ENCODE data around the gene PDAP1.

GRCh38 chr7:99373091-99374066 is 35.0 kb downstream of the PDAP1 start:
- TF ChIP-seq CTCF (IDR thresholded peaks at IDR 0.05; ENCODE audit: low read depth, low read length, poor library complexity, severe bottlenecking), result no peak
- no peak for TF ChIP-seq EZH2phosphoT487 (IDR thresholded peaks at IDR 0.05; ENCODE audit: borderline replicate concordance, low read length)

Measured in DOHH2 (cell line).